ENCODE results near the gene ZNF765.
A peak's percentile ranks its signal among the peaks of the same experiment; 100 is the strongest.
"Not testable (repeated sequence)": the region's sequence is repeated elsewhere in the genome, so short reads cannot be mapped to it uniquely, and the experiment has no call there.

ZNF765 gene

GRCh38 chr19:53455828-53456227 is 60.9 kb downstream of the ZNF765 start:
- no peaks in the 10 kb centered on the region for H3K4me1 Mint-ChIP-seq (ENCODE audit: low read depth)
- H3K4me3 Mint-ChIP-seq, result no peak overlapping the region
- no peak overlapping the region for H3K27ac Mint-ChIP-seq
- peaks cover 60% of the 10 kb centered on the region for H3K9me3 Mint-ChIP-seq
- peaks cover 84% of the 10 kb centered on the region for H3K36me3 Mint-ChIP-seq (ENCODE audit: low read depth)
- no peaks in the 10 kb centered on the region for H3K27me3 Mint-ChIP-seq

DNA sequence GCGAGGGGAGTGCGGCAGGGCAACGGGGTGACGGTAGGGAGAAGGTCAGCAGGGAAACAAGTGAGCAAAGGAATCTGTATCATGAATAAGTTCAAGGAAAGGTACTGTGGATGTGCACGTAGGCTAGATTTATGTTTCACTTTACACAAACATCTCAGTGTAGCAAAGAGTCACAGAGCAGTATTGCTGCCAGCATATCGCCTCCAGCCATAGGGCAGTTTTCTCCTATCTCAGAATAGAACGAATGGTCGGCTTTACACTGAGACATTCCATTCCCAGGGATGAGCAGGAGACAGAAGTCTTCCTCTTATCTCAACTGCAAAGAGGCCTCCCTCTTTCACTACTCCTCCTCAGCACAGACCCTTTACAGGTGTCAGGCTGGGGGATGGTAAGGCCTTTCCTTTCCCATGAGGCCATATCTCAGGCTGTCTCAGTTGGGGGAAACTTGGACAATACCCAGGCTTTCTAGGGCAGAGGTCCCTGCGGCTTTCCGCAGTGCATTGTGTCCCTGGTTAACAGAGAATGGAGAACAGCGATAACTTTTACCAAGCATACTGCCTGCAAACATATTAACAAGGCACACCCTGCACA is 65.3 kb downstream of the ZNF765 start:
- Mint-ChIP-seq H3K36me3 (ENCODE audit: low read depth) (peaks cover 46% of the 10 kb centered on the region), H3K27me3 (peaks cover 20% of the 10 kb centered on the region), H3K9me3 (peaks cover 67% of the 10 kb centered on the region)
- H3K4me1 Mint-ChIP-seq (ENCODE audit: low read depth); H3K4me3 Mint-ChIP-seq; H3K27ac Mint-ChIP-seq: not testable (repeated sequence)

GRCh38 chr19:53461866-53462265 is 66.9 kb downstream of the ZNF765 start:
- no peak overlapping the region for H3K4me3 Mint-ChIP-seq
- peaks cover 38% of the 10 kb centered on the region for H3K36me3 Mint-ChIP-seq (ENCODE audit: low read depth)
- H3K27ac Mint-ChIP-seq, result no peak overlapping the region
- peaks cover 20% of the 10 kb centered on the region for H3K27me3 Mint-ChIP-seq
- peaks cover 5% of the 10 kb centered on the region for H3K4me1 Mint-ChIP-seq (ENCODE audit: low read depth)
- peaks cover 57% of the 10 kb centered on the region for H3K9me3 Mint-ChIP-seq

- no peak overlapping the region for H3K4me3 Mint-ChIP-seq
- H3K36me3 Mint-ChIP-seq (ENCODE audit: low read depth), result peaks cover 29% of the 10 kb centered on the region
- H3K27me3 Mint-ChIP-seq, result peaks cover 20% of the 10 kb centered on the region
- peaks cover 5% of the 10 kb centered on the region for H3K4me1 Mint-ChIP-seq (ENCODE audit: low read depth)
- H3K27ac Mint-ChIP-seq, result no peak overlapping the region
- peaks cover 50% of the 10 kb centered on the region for H3K9me3 Mint-ChIP-seq
Measured at GRCh38 chr19:53462861-53463260, 67.9 kb downstream of the ZNF765 start.

DNA sequence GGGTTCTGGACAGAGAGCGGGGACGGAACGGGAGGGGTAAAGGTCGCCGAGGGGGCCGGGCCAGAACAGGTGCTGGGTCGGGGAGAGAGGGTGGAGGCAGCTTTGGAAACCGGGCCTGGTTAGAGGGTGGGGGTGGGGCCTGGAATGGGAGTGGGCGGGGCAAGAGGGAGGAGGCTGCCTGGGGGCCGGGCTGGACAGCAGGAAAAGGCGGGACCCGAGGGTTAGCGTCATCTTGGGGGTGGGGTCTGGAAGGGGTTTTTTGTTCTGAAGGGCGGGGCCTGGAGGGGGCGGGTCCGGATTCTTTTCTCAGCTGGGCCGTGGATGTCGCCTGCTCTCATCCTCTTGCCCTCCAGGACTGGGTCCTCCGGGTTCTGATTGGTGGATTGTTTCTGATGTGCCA is 68.3 kb downstream of the ZNF765 start:
- H3K27me3 Mint-ChIP-seq, result peaks cover 20% of the 10 kb centered on the region
- peaks cover 7% of the 10 kb centered on the region for H3K4me1 Mint-ChIP-seq (ENCODE audit: low read depth)
- peaks cover 25% of the 10 kb centered on the region for H3K36me3 Mint-ChIP-seq (ENCODE audit: low read depth)
- H3K4me3 Mint-ChIP-seq, result no peak overlapping the region
- H3K9me3 Mint-ChIP-seq, result peaks cover 48% of the 10 kb centered on the region
- H3K27ac Mint-ChIP-seq, result no peak overlapping the region

DNA sequence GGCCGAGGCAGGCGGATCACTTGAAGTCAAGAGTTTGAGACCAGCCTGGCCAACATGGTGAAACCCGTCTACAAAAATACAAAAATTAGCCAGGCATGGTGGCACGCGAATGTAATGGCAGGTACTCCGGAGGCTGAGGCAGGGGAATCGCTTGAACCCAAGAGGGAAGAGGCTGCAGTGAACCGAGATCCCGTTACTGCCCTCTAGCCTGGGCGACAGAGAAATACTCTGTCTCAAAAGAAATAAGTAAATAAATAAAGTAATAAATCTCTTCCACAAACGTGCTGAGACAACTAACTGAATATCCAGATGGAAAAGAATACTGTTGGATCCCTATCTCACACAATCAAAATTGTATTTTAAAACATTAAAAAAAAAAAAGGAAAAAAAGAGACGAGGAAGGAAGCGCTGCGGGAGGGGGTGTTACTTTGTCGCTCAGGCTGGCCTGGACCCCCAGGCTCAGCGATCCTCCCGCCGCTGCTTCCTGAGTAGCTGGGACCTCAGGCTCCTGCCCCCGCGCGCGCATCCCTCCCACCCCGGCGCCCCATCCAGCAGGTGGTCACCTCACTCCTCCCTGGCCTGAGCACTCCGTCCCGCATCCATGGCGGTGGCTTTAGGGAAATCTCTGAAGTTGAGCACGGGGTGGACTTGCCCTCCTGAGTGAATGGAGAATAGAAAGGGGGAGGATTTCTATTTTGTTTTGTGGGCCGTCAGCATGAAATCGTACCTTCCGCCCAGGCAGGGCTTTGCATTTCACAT is 72.0 kb downstream of the ZNF765 start:
- Mint-ChIP-seq H3K4me3 (peak overlapping the region; percentile 88), H3K36me3 (ENCODE audit: low read depth) (peaks cover 43% of the 10 kb centered on the region), H3K27ac (no peak overlapping the region), H3K9me3 (peaks cover 21% of the 10 kb centered on the region), H3K27me3 (peaks cover 20% of the 10 kb centered on the region), H3K4me1 (ENCODE audit: low read depth) (peaks cover 26% of the 10 kb centered on the region)

DNA sequence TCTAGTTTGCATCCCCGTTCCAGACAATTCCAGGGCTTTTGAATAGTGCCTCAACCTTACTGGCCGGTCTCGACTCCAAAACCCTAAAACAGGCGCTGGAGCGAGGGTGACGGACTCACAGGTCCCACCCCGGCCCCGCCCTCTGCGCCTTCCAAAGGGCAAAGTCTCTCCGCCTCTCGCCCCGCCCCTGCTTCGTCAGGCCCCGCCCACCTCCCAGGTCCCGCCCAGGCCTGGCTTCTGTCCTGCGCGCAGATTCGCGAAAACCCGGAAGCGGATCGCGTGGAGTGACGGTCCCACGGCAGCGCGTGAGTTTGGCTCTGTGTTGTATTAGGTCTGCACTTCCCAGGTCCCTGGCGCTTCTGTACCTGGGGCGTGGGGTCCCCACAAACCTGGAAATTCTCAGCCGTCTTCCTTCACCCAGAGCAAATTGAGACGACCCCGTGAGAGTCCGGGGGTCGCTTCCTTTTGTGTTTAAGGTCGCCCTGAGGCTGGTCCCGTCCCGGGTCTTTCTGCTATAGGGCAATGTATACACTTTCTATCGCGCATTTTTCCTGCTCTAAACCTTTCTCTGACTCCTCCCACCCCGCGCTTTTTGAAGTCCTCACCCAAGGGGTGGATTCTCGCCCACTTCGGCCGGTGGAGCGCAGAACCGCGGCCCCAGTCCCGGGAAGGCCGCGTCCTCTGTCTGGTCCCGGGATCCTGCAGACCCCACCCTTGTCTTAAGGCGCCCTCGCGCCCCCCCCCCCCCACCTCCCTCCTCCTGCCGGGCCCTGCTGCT is 72.7 kb downstream of the ZNF765 start, which contains the start of gene ZNF813:
TSS of gene ZNF813 (plus strand) at position 249 of the 778 bp plus-strand sequence. CDS start 16,090 bp downstream, outside the sequence.
- Mint-ChIP-seq H3K4me3 (peak within 1 kb of the TSS; percentile 88), H3K4me1 (ENCODE audit: low read depth) (peaks cover 30% of the 10 kb centered on the region), H3K9me3 (peaks cover 23% of the 10 kb centered on the region), H3K27me3 (peaks cover 19% of the 10 kb centered on the region), H3K27ac (peak within 1 kb of the TSS; percentile 81), H3K36me3 (ENCODE audit: low read depth) (peaks cover 49% of the 10 kb centered on the region)

DNA sequence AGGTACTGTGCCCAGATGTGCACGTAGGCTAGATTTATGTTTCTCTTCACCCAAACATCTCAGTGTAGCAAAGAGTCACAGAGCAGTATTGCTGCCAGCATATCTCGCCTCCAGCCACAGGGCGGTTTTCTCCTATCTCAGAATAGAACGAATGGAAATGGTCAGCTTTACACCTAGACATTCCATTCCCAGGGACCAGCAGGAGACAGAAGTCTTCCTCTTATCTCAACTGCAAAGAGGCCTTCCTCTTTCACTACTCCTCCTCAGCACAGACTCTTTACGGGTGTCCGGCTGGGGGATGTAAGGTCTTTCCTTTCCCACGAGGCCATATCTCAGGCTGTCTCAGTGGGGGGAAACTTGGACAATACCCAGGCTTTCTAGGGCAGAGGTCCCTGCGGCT is 73.7 kb downstream of the ZNF765 start:
- H3K36me3 Mint-ChIP-seq (ENCODE audit: low read depth), result peaks cover 55% of the 10 kb centered on the region
- H3K27ac Mint-ChIP-seq, result not testable (repeated sequence)
- peaks cover 12% of the 10 kb centered on the region for H3K27me3 Mint-ChIP-seq
- peaks cover 17% of the 10 kb centered on the region for H3K9me3 Mint-ChIP-seq
- H3K4me3 Mint-ChIP-seq, result peak overlapping the region; percentile 88
- H3K4me1 Mint-ChIP-seq (ENCODE audit: low read depth), result peaks cover 30% of the 10 kb centered on the region

DNA sequence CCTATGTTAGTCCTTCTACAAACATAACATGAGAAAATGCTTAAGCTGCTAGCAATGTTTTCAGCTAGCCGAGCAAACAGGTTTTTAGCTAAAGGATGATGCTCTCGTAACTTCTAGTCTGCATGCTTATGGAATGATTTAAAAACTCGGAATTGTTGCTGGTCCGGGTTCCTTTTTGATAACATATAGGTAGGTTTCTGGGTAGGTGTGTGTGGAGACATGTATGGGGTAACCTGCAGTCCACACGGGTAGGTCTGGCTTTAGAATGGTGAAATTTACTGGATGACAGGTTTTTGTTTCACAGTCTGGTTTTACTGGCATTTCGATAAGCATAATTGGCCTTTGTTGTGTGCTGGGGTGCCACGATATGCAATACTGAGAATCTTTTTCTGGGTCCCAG is 77.0 kb downstream of the ZNF765 start:
- H3K36me3 Mint-ChIP-seq (ENCODE audit: low read depth), result peaks cover 76% of the 10 kb centered on the region
- H3K27ac Mint-ChIP-seq, result no peak overlapping the region
- H3K4me1 Mint-ChIP-seq (ENCODE audit: low read depth), result peaks cover 24% of the 10 kb centered on the region
- H3K27me3 Mint-ChIP-seq, result no peaks in the 10 kb centered on the region
- H3K9me3 Mint-ChIP-seq, result peaks cover 27% of the 10 kb centered on the region
- no peak overlapping the region for H3K4me3 Mint-ChIP-seq

DNA sequence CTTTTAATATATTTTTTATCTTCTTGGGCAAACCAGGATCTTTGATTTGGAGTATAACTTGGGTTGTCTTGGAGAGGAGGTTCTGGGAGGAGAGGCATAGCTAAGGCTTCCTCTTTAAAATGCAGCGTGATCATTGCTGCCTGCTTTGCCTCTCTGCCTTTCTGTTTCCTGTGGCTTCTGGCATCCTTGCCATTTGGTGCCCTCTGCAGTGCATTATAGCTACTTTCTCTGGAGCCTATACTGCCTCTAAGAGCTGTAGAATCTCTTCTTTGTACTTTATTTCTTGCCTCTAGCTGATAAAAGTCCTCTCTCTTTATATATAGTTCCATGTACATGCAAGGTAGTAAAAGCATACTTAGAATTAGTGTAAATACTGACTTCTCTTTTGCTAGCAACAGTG is 79.9 kb downstream of the ZNF765 start:
- not testable (repeated sequence) for H3K4me1 Mint-ChIP-seq (ENCODE audit: low read depth); H3K27me3 Mint-ChIP-seq; H3K4me3 Mint-ChIP-seq
- peaks cover 32% of the 10 kb centered on the region for H3K9me3 Mint-ChIP-seq
- H3K27ac Mint-ChIP-seq, result peak overlapping the region; percentile 36
- peaks cover 97% of the 10 kb centered on the region for H3K36me3 Mint-ChIP-seq (ENCODE audit: low read depth)

DNA sequence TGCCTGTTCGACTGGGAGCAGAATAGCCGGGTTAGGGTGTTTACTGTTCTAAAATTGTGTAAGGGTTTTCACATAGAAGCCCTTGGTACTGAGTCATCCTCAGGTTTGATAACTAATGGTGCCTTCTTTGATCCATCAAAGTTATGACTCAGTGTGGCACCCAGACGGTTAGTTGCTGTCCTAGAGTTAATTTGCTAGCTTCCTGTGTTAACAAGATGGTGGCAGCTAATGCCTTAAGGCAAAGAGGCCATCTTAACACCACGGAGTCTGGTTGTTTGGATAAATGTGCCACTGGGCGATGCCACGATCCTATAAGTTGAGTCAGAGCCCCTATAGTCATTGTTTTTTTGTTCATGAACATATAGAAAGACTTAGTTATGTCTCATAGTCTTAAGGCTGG is 80.5 kb downstream of the ZNF765 start:
- H3K27me3 Mint-ChIP-seq; H3K27ac Mint-ChIP-seq; H3K4me3 Mint-ChIP-seq; H3K4me1 Mint-ChIP-seq (ENCODE audit: low read depth): not testable (repeated sequence)
- peaks cover 97% of the 10 kb centered on the region for H3K36me3 Mint-ChIP-seq (ENCODE audit: low read depth)
- H3K9me3 Mint-ChIP-seq, result peaks cover 32% of the 10 kb centered on the region
